Measurements from ENCODE around the gene MACROD1. TPM values are rescaled to one million over a fixed set of nuclear protein-coding genes. Genes with fewer than 3 reads are reported as not detected.

The MACROD1 gene
- total and polyA plus RNA-seq, 10 donors: 5.1 to 20.3 (median 7.8) TPM

Small RNA genes within 50 kb of the gene (small RNA-seq; reads per million reads assigned to genes)
- 0 to 0.12 (median 0) reads per million in 4 donors for gene RNU6-45P

Other genes with a start within 250 kb of the MACROD1 start
- under 1 TPM in 5 of 7 donors, not detected in 2; 0.17 to 0.52 (median 0.26) TPM for gene RCOR2, start 248.9 kb downstream of the MACROD1 start, total RNA-seq
- gene RCOR2, start 248.9 kb downstream of the MACROD1 start, polyA plus RNA-seq: under 1 TPM; 0.07 to 0.18 (median 0.10) TPM
- gene NAA40, start 227.1 kb downstream of the MACROD1 start, total RNA-seq: 10 to 100 TPM; 27.2 to 45.4 (median 35.9) TPM
- gene NAA40, start 227.1 kb downstream of the MACROD1 start, polyA plus RNA-seq: 10 to 100 TPM; 12.1 to 21.4 (median 19.8) TPM
- gene COX8A, start 191.5 kb downstream of the MACROD1 start, total RNA-seq: 100 to 1,000 TPM; 181 to 531 (median 217) TPM
- 100 to 1,000 TPM; 340 to 698 (median 481) TPM for gene COX8A, start 191.5 kb downstream of the MACROD1 start, polyA plus RNA-seq
- 10 to 100 TPM; 56.1 to 65.8 (median 58.8) TPM for gene OTUB1, start 179.7 kb downstream of the MACROD1 start, total RNA-seq
- 10 to 100 TPM; 65.5 to 89.7 (median 83.5) TPM for gene OTUB1, start 179.7 kb downstream of the MACROD1 start, polyA plus RNA-seq
- gene FLRT1, start 130.2 kb downstream of the MACROD1 start, total RNA-seq: under 1 TPM in 5 of 7 donors, not detected in 2; 0.10 to 0.51 (median 0.17) TPM
- under 1 TPM in 2 of 3 donors, not detected in 1; 0.03 to 0.16 TPM for gene FLRT1, start 130.2 kb downstream of the MACROD1 start, polyA plus RNA-seq
- gene STIP1, start 20.1 kb upstream of the MACROD1 start, total RNA-seq: 100 to 1,000 TPM in 2 of 7 donors, 10 to 100 TPM in 5; 61.2 to 111 (median 88.2) TPM
- 10 to 100 TPM; 30.1 to 68.4 (median 38.8) TPM for gene STIP1, start 20.1 kb upstream of the MACROD1 start, polyA plus RNA-seq
- 100 to 1,000 TPM; 129 to 248 (median 178) TPM for gene FERMT3, start 40.6 kb upstream of the MACROD1 start, total RNA-seq
- 100 to 1,000 TPM; 120 to 210 (median 159) TPM for gene FERMT3, start 40.6 kb upstream of the MACROD1 start, polyA plus RNA-seq
- gene TRPT1, start 60.1 kb upstream of the MACROD1 start, total RNA-seq: 10 to 100 TPM; 34.2 to 56.3 (median 40.0) TPM
- 10 to 100 TPM; 57.8 to 74.0 (median 60.8) TPM for gene TRPT1, start 60.1 kb upstream of the MACROD1 start, polyA plus RNA-seq
- 10 to 100 TPM; 68.1 to 88.6 (median 78.2) TPM for gene NUDT22, start 60.2 kb upstream of the MACROD1 start, total RNA-seq
- 100 to 1,000 TPM in 1 of 3 donors, 10 to 100 TPM in 2; 61.8 to 109 (median 96.3) TPM for gene NUDT22, start 60.2 kb upstream of the MACROD1 start, polyA plus RNA-seq
- 10 to 100 TPM; 28.0 to 59.9 (median 49.0) TPM for gene DNAJC4, start 64.4 kb upstream of the MACROD1 start, total RNA-seq
- gene DNAJC4, start 64.4 kb upstream of the MACROD1 start, polyA plus RNA-seq: 100 to 1,000 TPM in 1 of 3 donors, 10 to 100 TPM in 2; 83.7 to 113 (median 85.8) TPM
- 100 to 1,000 TPM in 1 of 7 donors, 10 to 100 TPM in 6; 38.3 to 103 (median 63.5) TPM for gene VEGFB, start 68.5 kb upstream of the MACROD1 start, total RNA-seq
- gene VEGFB, start 68.5 kb upstream of the MACROD1 start, polyA plus RNA-seq: 10 to 100 TPM; 81.6 to 96.9 (median 87.1) TPM
- gene FKBP2, start 75.0 kb upstream of the MACROD1 start, total RNA-seq: 10 to 100 TPM; 26.9 to 98.3 (median 42.6) TPM
- 100 to 1,000 TPM in 1 of 3 donors, 10 to 100 TPM in 2; 90.8 to 104 (median 98.4) TPM for gene FKBP2, start 75.0 kb upstream of the MACROD1 start, polyA plus RNA-seq
- 10 to 100 TPM; 47.6 to 93.9 (median 78.3) TPM for gene PPP1R14B, start 80.8 kb upstream of the MACROD1 start, total RNA-seq
- 100 to 1,000 TPM; 139 to 190 (median 168) TPM for gene PPP1R14B, start 80.8 kb upstream of the MACROD1 start, polyA plus RNA-seq
- 10 to 100 TPM; 20.7 to 28.3 (median 22.3) TPM for gene PLCB3, start 85.4 kb upstream of the MACROD1 start, total RNA-seq
- gene PLCB3, start 85.4 kb upstream of the MACROD1 start, polyA plus RNA-seq: 10 to 100 TPM in 1 of 3 donors, 1 to 10 TPM in 2; 3.8 to 11.9 (median 4.4) TPM
- gene BAD, start 118.6 kb upstream of the MACROD1 start, total RNA-seq: 10 to 100 TPM; 27.0 to 49.3 (median 33.4) TPM
- 10 to 100 TPM; 53.9 to 67.3 (median 61.4) TPM for gene BAD, start 118.6 kb upstream of the MACROD1 start, polyA plus RNA-seq
- gene GPR137, start 119.7 kb upstream of the MACROD1 start, total RNA-seq: 10 to 100 TPM; 21.8 to 37.2 (median 30.2) TPM
- 10 to 100 TPM; 13.7 to 22.8 (median 16.7) TPM for gene GPR137, start 119.7 kb upstream of the MACROD1 start, polyA plus RNA-seq
- gene KCNK4, start 125.2 kb upstream of the MACROD1 start, total RNA-seq: under 1 TPM in 3 of 7 donors, not detected in 4; 0.35 to 0.77 (median 0.44) TPM
- gene KCNK4, start 125.2 kb upstream of the MACROD1 start, polyA plus RNA-seq: under 1 TPM in 2 of 3 donors, not detected in 1; 0.06 to 0.09 TPM
- gene CATSPERZ, start 134.2 kb upstream of the MACROD1 start, total RNA-seq: not detected
- gene CATSPERZ, start 134.2 kb upstream of the MACROD1 start, polyA plus RNA-seq: under 1 TPM in 2 of 3 donors, not detected in 1; 0.09 to 0.48 TPM
- 10 to 100 TPM; 30.2 to 49.3 (median 43.7) TPM for gene ESRRA, start 139.4 kb upstream of the MACROD1 start, total RNA-seq
- 10 to 100 TPM; 24.0 to 56.5 (median 34.7) TPM for gene ESRRA, start 139.4 kb upstream of the MACROD1 start, polyA plus RNA-seq
- 100 to 1,000 TPM; 138 to 420 (median 158) TPM for gene TRMT112, start 151.4 kb upstream of the MACROD1 start, total RNA-seq
- 100 to 1,000 TPM; 328 to 431 (median 350) TPM for gene TRMT112, start 151.4 kb upstream of the MACROD1 start, polyA plus RNA-seq
- gene PRDX5, start 152.0 kb upstream of the MACROD1 start, total RNA-seq: 100 to 1,000 TPM in 3 of 7 donors, 10 to 100 TPM in 4; 77.0 to 169 (median 95.6) TPM
- 100 to 1,000 TPM; 181 to 302 (median 237) TPM for gene PRDX5, start 152.0 kb upstream of the MACROD1 start, polyA plus RNA-seq
- gene CCDC88B, start 174.1 kb upstream of the MACROD1 start, total RNA-seq: 100 to 1,000 TPM in 3 of 7 donors, 10 to 100 TPM in 4; 64.3 to 128 (median 86.6) TPM
- gene CCDC88B, start 174.1 kb upstream of the MACROD1 start, polyA plus RNA-seq: 100 to 1,000 TPM; 225 to 638 (median 623) TPM
- gene RPS6KA4, start 193.0 kb upstream of the MACROD1 start, total RNA-seq: 10 to 100 TPM; 26.9 to 47.5 (median 38.2) TPM
- 10 to 100 TPM; 18.8 to 43.0 (median 32.3) TPM for gene RPS6KA4, start 193.0 kb upstream of the MACROD1 start, polyA plus RNA-seq

Measured in spleen (tissue), 11 donors.